Ascending aorta (tissue), 2 donors: ENCODE data around the gene VKORC1. TPM values are rescaled to one million over a fixed set of nuclear protein-coding genes. Genes with fewer than 3 reads are reported as not detected.

Experiments
- DNase-seq, 2 donors: peaks; one replicate each; pipeline ENCODE4 v3.0.0-alpha.2; 2019; ENCODE audit warnings: low spot score in 2 of 2
- H3K27ac ChIP-seq, 2 donors: fragments of 200-600 bp; sonication (generic); one replicate each; pipeline ENCODE4 v1.5.1; 2016 to 2017; ENCODE audit warnings: mild to moderate bottlenecking in 1 of 2
- H3K27me3 ChIP-seq: fragments of 200-600 bp; sonication (generic); one replicate; pipeline ENCODE4 v1.5.1; 2017
- H3K36me3 ChIP-seq, 2 donors: fragments of 200-600 bp; sonication (generic); one replicate each; pipeline ENCODE4 v1.5.1; 2016
- H3K4me1 ChIP-seq, 2 donors: fragments of 200-600 bp; sonication (generic); one replicate each; pipeline ENCODE4 v1.5.1; 2016 to 2017; ENCODE audit warnings: mild to moderate bottlenecking in 1 of 2
- H3K4me3 ChIP-seq, 2 donors: fragments of 200-600 bp; sonication (generic); one replicate each; pipeline ENCODE4 v1.5.1; 2016 to 2017; ENCODE audit warnings: mild to moderate bottlenecking in 1 of 2
- H3K9me3 ChIP-seq, 2 donors: fragments of 200-600 bp; sonication (generic); one replicate each; pipeline ENCODE4 v1.5.1; 2016
- intact Hi-C: fragments of 100-400 bp; cut with DNase I; formaldehyde crosslinking; loops from one replicate; pipeline ENCODE4 v1.15.1; 2023
- total RNA-seq: library from RNA; depleted of rRNA; stranded (reverse); fragments of >200 nt; gene quantifications from one replicate; pipeline ENCODE4 v1.1.0, GENCODE V29; 2016
- TF ChIP-seq, protein P1 (sequence below), 3 experiments: fragments of 200-600 bp in 2 of 3; fragments of 450-650 bp in 1 of 3; sonication (generic) in 2 of 3; IDR thresholded peaks; one replicate each; pipeline ENCODE4 v1.5.1; 2016 to 2019; ENCODE audit warnings: antibody characterized with exemption in 3 of 3, mild to moderate bottlenecking in 1 of 3, moderate library complexity in 1 of 3

Gene VKORC1
- total RNA-seq, 1 donor from 2014 or later, result 227 TPM

DNA sequence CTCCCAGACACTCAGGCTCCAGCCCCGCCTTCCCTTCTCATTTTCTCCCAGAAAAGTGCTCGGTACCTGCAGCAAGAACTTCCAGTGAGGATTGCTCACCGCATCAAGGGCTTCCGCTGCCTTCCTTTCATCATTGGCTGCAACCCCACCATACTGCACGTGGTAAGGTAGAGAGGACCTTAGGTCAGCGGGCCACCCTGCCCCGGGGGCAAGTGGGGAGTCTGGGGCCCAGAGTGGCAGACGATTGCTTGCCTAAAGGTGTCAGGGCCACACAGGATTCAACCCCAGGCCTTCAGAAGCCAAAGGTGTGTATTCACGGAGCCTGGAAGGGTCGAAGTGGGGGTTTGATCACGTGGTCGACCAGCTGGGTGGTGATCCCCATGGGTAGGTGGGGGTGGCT is 15.0 kb upstream of the VKORC1 start:
- intact Hi-C loops, result loop anchor here (2.0 to 5.0 kb wide), 2 partner anchors 33 to 73 kb away; partner anchors contain the start of gene FUS
- TF ChIP-seq, protein P1, sequence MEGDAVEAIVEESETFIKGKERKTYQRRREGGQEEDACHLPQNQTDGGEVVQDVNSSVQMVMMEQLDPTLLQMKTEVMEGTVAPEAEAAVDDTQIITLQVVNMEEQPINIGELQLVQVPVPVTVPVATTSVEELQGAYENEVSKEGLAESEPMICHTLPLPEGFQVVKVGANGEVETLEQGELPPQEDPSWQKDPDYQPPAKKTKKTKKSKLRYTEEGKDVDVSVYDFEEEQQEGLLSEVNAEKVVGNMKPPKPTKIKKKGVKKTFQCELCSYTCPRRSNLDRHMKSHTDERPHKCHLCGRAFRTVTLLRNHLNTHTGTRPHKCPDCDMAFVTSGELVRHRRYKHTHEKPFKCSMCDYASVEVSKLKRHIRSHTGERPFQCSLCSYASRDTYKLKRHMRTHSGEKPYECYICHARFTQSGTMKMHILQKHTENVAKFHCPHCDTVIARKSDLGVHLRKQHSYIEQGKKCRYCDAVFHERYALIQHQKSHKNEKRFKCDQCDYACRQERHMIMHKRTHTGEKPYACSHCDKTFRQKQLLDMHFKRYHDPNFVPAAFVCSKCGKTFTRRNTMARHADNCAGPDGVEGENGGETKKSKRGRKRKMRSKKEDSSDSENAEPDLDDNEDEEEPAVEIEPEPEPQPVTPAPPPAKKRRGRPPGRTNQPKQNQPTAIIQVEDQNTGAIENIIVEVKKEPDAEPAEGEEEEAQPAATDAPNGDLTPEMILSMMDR (IDR thresholded peaks at IDR 0.05), result no peak
- Histone ChIP-seq H3K4me3 (no peak overlapping the region), H3K36me3 (peaks cover 27 to 36% of the 10 kb centered on the region in 2 donors), H3K9me3 (no peaks in the 10 kb centered on the region), H3K4me1 (peaks cover 9 to 17% of the 10 kb centered on the region in 2 donors), H3K27me3 (no peaks in the 10 kb centered on the region), H3K27ac (peak overlapping the region in 1 of 2 donors; percentile 97)
- no peak for DNase-seq

DNA sequence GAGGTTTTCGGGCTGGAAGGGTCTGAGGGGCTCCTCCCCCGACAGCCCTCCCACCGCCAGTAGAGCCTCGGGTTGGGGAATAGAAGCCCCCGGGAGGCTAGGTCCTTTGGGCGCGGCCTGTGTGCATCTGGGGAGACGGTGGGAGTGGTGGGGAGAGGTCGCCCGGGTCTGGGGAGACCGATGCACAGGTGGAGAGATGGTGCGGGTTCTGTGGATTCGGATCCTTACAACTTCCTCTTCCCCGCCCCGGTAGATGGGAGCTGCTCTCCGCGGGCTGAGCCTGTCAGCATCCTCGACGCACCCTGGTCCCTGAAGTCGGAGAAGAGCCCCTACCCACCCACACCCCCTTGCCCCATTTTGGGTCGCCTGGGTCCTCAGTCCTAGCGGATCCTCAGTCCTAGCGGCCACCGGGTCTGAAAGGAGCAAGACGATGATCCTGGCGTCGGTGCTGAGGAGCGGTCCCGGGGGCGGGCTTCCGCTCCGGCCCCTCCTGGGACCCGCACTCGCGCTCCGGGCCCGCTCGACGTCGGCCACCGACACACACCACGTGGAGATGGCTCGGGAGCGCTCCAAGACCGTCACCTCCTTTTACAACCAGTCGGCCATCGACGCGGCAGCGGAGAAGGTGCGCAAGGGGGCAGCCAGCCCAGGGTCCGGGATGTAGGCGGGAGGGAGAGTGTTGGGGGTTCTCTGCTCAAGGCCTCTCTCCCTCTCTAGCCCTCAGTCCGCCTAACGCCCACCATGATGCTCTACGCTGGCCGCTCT is 14.4 kb upstream of the VKORC1 start:
- no peaks in the 10 kb centered on the region for H3K27me3 ChIP-seq
- H3K4me1 ChIP-seq, result peaks cover 9 to 17% of the 10 kb centered on the region in 2 donors
- peak overlapping the region; percentile 92 to 97 for H3K27ac ChIP-seq
- H3K4me3 ChIP-seq, result peak overlapping the region; percentile 90 to 99
- peaks cover 27 to 36% of the 10 kb centered on the region in 2 donors for H3K36me3 ChIP-seq
- intact Hi-C loops, result loop anchor here (2.0 to 5.0 kb wide), 2 partner anchors 34 to 73 kb away; partner anchors contain the start of gene FUS
- DNase-seq, result no peak
- TF ChIP-seq, protein P1 (IDR thresholded peaks at IDR 0.05), result no peak
- no peaks in the 10 kb centered on the region for H3K9me3 ChIP-seq

DNA sequence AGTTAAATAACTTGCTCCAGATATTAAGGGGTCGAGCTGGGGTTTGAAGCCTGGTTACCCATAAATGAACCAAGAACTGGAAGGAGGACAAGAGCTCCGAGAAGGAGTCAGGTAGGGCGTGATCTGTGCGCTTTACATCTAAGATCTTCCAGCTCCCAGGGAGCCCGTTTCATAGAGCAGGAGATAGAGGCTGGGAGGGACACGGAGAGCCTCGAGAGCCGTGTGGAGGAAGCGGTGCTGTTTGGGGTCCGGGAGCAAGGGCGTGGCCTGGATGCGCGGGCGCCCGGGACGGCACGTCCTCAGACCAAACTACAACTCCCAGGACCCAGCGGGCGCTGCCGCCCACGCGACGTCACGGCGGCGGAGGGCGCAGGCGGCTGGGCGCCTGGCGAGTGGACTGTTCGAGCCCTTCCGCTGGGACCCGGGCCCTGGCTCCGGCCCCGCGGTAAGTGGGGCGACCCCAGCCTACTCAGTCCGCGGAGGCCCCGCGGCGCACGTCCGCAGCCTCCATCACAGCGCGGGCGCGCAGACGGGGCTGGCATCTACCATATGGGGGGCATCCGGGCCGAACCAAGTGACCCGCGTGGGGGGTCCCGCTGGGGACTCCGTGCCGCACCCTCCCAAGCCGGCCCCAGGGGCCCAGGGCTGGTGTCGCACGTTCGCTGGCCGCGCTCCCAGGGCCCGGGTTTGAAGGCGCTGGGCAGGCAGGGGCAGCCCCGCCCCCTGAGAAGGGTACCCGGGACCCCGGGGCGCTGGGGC is 13.6 kb upstream of the VKORC1 start, which contains the start of gene BCKDK:
Gene BCKDK (plus strand): TSS at position 352 of the 759 bp plus-strand sequence. CDS start 838 bp downstream, outside the sequence.
- DNase-seq, result peak in 1 of 2 donors; percentile 85
- peak within 1 kb of the TSS; percentile 92 to 97 for H3K27ac ChIP-seq
- H3K4me1 ChIP-seq, result peaks cover 9 to 17% of the 10 kb centered on the region in 2 donors
- TF ChIP-seq, protein P1 (IDR thresholded peaks at IDR 0.05), result no peak
- peak within 1 kb of the TSS; percentile 90 to 99 for H3K4me3 ChIP-seq
- H3K9me3 ChIP-seq, result no peaks in the 10 kb centered on the region
- H3K27me3 ChIP-seq, result no peaks in the 10 kb centered on the region
- intact Hi-C loops, result loop anchor here (2.0 to 5.0 kb wide), 2 partner anchors 35 to 74 kb away; partner anchors contain the start of gene FUS
- peaks cover 27 to 36% of the 10 kb centered on the region in 2 donors for H3K36me3 ChIP-seq

DNA sequence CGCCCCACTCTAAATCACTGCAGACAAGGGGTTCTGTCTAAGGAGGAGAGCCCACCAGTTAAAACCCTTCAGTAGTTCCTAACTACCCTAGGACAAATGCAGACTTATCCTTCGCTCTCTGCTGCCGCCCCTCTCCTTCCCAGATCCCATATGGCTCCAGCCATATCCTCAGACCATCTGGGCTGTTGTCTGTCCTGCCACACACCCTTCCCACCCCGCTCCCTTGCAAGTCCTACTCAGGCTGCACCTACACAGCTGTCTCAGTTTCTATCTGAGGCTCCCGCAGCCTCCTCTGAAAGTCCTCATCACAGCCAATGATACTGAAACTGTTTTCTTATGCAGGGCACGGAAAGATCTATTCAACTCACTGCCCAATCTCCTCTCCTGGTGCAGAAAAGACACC is 12.9 kb upstream of the VKORC1 start:
- DNase-seq, result no peak
- Histone ChIP-seq H3K27ac (no peak overlapping the region), H3K27me3 (no peaks in the 10 kb centered on the region), H3K9me3 (no peaks in the 10 kb centered on the region), H3K36me3 (peaks cover 27 to 30% of the 10 kb centered on the region in 2 donors), H3K4me3 (peak overlapping the region in 1 of 2 donors; percentile 99), H3K4me1 (peaks cover 9 to 17% of the 10 kb centered on the region in 2 donors)
- TF ChIP-seq, protein P1 (IDR thresholded peaks at IDR 0.05), result no peak
- intact Hi-C loops, result loop anchor here (5.0 kb wide), 1 partner anchor 75 kb away; the partner anchor contains the start of gene FUS
